Mononuclear cell (primary cell): ENCODE results near the gene NOTUM. TPM values are rescaled to one million over a fixed set of nuclear protein-coding genes. Genes with fewer than 3 reads are reported as not detected.
"Not testable (repeated sequence)": the region's sequence is repeated elsewhere in the genome, so short reads cannot be mapped to it uniquely, and the experiment has no call there.

Experiments
- H3K27me3 ChIP-seq: 2 replicates; pipeline ENCODE4 v1.6.0; 2011; ENCODE audit warnings: low read length, control low read depth; ENCODE audit not compliant: insufficient read depth
- H3K4me1 ChIP-seq: 2 replicates; pipeline ENCODE4 v1.5.1; 2011; ENCODE audit warnings: mild to moderate bottlenecking, low read length, control low read depth; ENCODE audit not compliant: insufficient read depth
- H3K4me3 ChIP-seq: 2 replicates; pipeline ENCODE4 v1.5.1; 2011; ENCODE audit warnings: mild to moderate bottlenecking, low read length, moderate library complexity
- H3K9me3 ChIP-seq: 2 replicates; pipeline ENCODE4 v1.5.1; 2011; ENCODE audit warnings: low read depth, mild to moderate bottlenecking, control low read depth, low read length
- total RNA-seq: library from RNA; depleted of rRNA; stranded (reverse); fragments of >200 nt; gene quantifications from one replicate; pipeline ENCODE4 v1.2.3, GENCODE V29; 2012

The NOTUM gene
- total RNA-seq, 1 donor, result not detected

DNA sequence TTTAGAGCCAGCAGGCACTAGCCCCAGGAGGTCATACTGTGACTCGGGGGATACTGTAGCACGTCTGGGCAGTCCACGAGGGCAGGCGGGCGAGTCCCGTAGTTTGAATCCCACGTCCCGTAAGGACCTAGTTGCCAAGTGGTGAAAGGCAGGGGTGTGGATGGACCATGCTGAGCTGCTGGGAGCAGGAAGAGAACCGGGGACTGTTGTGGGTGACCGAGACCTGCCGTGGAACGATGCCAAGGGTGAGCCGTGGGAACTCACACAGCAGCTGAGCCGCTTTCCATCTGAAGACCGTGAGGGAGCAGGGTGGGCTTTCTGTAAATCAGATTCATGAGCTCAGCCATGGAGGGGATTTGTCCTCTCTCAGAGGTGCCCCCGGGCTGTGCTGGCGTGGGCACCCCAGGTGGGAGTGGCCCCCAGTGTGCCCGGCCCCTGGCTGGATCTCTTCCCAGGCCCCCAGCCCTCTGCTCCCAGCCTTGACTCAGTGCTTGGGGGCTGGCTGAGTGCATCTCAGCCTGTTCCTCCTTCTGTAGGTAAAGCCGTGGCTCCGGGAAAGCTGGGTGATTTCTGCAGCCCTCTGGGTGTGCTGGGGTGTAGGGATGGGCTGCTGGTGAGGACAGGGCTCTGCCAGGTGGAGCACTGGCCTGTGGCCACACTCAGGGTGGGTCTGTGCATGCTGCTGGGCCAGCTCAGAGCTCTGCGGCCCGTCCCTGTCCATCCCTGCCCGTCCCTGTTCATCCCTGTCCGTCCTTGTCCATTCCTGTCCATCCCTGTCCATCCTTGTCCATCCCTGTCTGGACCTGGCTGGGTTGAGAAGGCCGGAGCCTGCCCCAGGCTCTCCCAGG lies 30.1 kb upstream of the NOTUM start:
- H3K27me3 ChIP-seq, result no peaks in the 10 kb centered on the region
- H3K4me1 ChIP-seq, result no peaks in the 10 kb centered on the region
- H3K9me3 ChIP-seq, result no peaks in the 10 kb centered on the region
- H3K4me3 ChIP-seq, result no peak overlapping the region

DNA sequence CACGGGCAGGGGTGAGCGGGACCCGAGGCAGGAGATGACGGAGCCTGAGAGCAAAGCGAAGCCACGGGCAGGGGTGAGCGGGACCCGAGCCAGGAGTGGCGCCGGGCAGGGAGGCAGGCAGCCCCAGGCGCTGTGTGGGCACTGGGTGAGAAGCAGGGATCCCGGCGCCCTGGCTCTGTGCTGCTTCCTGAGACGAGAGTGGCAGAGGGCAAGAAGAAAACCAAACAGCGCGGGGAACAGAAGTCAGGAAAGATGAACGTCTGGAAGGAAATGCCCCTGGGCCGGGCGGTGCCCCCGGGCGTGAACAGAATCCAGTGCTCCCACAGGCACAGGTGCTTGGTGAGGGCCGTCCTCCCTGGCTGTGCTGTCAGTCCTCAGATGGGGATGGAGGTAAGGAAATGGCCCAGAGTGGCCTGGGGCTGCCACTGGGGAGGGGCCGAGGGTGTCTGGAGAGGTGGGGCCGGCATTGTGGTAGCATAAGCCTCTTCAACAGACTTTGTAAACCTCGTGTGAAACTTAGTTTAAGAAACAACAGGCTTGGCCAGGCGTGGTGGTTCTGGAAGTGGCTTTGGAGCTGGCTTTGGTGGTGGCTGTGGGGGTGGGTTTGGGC lies 26.3 kb upstream of the NOTUM start:
- Histone ChIP-seq H3K4me3 (no peak overlapping the region), H3K4me1 (peaks cover 6% of the 10 kb centered on the region), H3K27me3 (no peaks in the 10 kb centered on the region), H3K9me3 (no peaks in the 10 kb centered on the region)

DNA sequence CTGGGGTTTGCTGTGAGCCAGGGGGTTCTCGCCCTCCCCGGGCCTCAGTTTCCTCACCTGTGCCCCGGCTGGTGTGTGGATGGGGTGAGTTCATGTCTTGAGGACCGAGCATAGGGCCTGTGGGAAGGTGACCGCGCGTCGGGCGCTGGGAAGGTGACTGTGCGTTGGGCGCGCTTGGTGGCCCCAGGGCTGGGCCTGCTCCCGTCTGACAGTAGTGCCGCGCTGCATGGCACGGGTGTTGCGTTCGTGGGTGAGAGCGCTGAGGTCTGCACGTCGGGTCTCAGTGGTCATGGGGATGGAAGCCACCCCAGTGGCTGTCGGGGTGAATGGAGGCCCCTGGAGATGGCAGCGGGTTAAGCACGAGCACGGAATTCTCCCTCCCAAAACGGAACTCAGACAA lies 25.6 kb upstream of the NOTUM start:
- Histone ChIP-seq H3K27me3 (no peaks in the 10 kb centered on the region), H3K4me1 (peaks cover 6% of the 10 kb centered on the region), H3K9me3 (no peaks in the 10 kb centered on the region), H3K4me3 (no peak overlapping the region)

DNA sequence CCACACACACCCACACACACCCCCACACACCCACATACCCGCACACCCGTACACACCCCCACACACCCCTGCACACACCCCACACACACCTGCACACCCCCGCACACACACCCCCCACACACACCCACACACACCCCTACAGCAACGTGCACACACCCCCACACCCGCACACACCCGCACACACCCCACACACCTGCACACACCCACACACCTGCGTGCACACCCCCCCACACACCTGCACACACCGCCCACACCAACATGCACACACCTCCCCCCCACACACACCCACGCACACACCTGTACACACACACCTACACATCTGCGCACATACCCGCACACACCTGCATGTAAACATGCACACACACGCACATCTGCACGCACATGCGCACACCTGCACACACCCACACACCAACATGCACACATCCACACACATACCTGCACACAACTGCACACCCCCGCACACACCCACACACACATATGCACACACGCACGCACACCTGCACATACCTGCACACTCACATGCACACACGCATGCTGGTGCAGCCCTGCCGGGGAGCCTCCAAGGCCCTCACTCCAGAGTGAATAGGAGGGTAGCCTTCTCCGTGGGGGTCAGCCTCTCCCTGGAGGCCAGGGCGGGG lies 23.9 kb upstream of the NOTUM start:
- no peaks in the 10 kb centered on the region for H3K27me3 ChIP-seq

GRCh38 chr17:81983639-81984373 lies 22.8 kb upstream of the NOTUM start:
- H3K9me3 ChIP-seq, result no peaks in the 10 kb centered on the region
- H3K27me3 ChIP-seq, result no peaks in the 10 kb centered on the region
- peaks cover 23% of the 10 kb centered on the region for H3K4me1 ChIP-seq
- no peak overlapping the region for H3K4me3 ChIP-seq

More for the DNA sequence above, 23.9 kb upstream of the NOTUM start:
- peaks cover 21% of the 10 kb centered on the region for H3K4me1 ChIP-seq
- no peaks in the 10 kb centered on the region for H3K9me3 ChIP-seq
- no peak overlapping the region for H3K4me3 ChIP-seq

DNA sequence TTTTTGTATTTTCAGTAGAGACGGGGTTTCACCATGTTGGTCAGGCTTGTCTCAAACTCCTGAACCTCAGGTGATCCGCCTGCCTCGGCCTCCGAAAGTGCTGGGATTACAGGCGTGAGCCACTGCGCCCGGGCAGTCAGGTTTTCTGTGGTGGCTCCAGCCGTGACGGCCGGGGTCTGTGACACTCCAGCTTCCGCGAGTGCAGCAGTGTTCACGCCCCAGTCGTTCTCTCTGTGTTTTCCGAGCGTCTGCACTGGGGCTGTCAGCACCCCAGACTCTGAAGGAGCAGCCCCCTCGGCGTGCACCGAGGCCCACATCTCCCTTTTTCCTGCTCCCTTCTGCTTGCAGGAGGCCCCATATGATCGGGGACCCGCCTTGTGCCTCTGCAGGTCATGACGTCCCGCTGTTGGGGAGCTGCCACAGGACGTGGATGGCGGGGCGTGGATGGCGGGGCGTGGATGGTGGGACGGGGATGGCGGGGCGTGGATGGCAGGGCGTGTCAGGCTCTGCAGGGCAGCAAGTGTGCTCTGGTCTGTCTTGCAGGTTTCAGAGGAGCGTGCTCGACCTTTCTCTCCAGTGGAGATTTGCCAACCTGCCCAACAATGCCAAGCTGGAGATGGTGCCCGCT lies 22.1 kb upstream of the NOTUM start:
- Histone ChIP-seq H3K9me3 (no peaks in the 10 kb centered on the region), H3K4me3 (no peak overlapping the region), H3K4me1 (peaks cover 30% of the 10 kb centered on the region), H3K27me3 (no peaks in the 10 kb centered on the region)

GRCh38 chr17:81981511-81981910 lies 20.5 kb upstream of the NOTUM start:
- peaks cover 38% of the 10 kb centered on the region for H3K4me1 ChIP-seq
- H3K4me3 ChIP-seq, H3K27me3 ChIP-seq, H3K9me3 ChIP-seq: not testable (repeated sequence)

DNA sequence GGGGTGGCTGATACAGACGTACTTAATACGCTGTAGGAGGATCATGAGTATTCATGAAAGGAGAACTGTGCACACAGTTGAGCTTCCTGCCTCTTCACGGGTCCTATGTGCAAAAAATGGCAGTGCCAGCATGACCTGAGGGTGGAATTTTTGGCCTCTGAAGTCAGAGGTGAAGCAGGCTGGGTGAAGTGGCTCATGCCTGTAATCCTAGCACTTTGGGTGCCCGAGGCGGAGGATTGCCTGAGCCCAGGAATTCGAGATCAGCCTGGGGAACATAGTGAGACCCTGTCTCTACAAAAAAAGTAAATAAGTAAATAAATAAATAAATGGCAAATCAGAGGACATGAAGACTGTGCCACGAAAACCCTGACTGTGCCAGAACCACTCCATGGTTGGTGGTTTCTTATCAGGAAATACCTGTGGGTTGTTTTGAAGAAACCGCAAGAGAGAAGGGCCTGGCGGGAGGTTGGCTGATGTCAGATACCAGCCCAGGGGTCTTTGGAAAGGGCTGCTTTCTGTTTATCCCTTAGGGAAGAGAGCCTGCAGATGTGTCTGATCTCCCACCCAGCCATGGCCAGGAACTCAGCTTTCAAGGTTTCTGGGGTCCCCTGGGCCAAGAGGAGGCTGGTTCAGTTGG lies 19.8 kb upstream of the NOTUM start:
- Histone ChIP-seq H3K4me1 (peaks cover 42% of the 10 kb centered on the region), H3K4me3 (no peak overlapping the region), H3K27me3 (no peaks in the 10 kb centered on the region), H3K9me3 (no peaks in the 10 kb centered on the region)

DNA sequence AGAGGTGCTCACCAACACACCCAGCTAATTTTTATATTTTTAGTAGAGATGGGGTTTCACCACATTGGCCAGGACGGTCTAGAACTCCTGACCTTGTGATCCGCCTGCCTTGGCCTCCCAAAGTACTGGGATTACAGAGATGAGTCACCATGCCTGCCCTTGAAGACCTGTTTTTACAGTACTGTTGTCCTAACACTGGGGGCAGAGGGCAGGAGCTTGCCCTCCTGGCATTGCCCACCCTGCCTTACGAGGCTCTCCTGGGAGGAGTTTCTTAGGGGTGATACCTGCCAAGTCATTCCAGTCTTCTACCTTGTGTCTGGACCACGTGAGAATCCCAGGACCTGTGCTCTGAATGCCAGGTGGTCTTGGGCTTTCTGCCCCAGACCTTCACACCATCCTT lies 19.1 kb upstream of the NOTUM start:
- H3K4me3 ChIP-seq, result no peak overlapping the region
- H3K4me1 ChIP-seq, result peaks cover 42% of the 10 kb centered on the region
- H3K9me3 ChIP-seq, result no peaks in the 10 kb centered on the region
- no peaks in the 10 kb centered on the region for H3K27me3 ChIP-seq

DNA sequence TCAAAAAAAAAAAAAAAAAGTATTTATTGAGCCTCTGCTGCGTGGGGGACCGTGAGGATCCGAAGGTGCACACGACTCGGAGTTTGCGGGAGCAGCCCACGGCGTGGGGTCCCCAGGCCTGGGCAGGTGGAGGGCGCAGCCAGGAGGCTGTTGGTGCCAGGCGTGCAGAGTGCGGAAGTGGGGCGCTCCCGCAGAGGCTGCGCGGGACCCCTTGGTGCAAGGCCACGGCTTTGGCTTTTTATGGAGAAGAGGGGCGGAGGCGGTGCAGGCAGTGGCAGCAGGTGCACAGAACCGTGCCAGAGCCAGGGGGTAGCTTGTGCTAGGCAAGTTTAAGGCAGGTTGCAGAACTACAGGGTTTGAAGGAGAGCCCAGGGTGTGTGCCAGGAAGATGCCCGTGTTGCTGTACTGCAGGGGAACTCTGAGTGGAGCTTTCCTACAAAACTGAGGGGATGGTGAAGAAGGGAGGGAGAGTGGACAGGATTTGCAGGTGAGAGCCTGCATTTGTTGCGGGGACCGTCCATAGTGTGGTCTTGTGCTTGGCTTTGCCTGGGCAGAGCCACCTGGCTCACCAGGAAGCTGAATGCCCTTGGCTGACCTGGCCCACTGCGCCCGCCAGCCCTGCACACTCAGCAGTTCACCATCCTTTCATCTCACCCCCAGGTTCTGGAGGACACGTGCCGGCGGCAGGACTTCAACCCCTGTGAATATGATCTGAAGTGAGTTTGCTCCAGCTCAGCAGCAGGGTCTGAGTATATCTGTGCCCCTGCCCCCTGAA lies 17.7 kb upstream of the NOTUM start:
- Histone ChIP-seq H3K4me1 (peaks cover 45% of the 10 kb centered on the region), H3K4me3 (no peak overlapping the region), H3K9me3 (no peaks in the 10 kb centered on the region), H3K27me3 (no peaks in the 10 kb centered on the region)

GRCh38 chr17:81977211-81977808 lies 16.3 kb upstream of the NOTUM start, which contains the start of gene ASPSCR1:
Gene ASPSCR1 (plus strand): TSS chr17:81977629. CDS start chr17:81977647, 18 bp downstream.
- H3K4me1 ChIP-seq, result peaks cover 40% of the 10 kb centered on the region
- H3K27me3 ChIP-seq, result no peaks in the 10 kb centered on the region
- H3K9me3 ChIP-seq, result no peaks in the 10 kb centered on the region
- peak within 1 kb of the TSS; percentile 67 for H3K4me3 ChIP-seq

DNA sequence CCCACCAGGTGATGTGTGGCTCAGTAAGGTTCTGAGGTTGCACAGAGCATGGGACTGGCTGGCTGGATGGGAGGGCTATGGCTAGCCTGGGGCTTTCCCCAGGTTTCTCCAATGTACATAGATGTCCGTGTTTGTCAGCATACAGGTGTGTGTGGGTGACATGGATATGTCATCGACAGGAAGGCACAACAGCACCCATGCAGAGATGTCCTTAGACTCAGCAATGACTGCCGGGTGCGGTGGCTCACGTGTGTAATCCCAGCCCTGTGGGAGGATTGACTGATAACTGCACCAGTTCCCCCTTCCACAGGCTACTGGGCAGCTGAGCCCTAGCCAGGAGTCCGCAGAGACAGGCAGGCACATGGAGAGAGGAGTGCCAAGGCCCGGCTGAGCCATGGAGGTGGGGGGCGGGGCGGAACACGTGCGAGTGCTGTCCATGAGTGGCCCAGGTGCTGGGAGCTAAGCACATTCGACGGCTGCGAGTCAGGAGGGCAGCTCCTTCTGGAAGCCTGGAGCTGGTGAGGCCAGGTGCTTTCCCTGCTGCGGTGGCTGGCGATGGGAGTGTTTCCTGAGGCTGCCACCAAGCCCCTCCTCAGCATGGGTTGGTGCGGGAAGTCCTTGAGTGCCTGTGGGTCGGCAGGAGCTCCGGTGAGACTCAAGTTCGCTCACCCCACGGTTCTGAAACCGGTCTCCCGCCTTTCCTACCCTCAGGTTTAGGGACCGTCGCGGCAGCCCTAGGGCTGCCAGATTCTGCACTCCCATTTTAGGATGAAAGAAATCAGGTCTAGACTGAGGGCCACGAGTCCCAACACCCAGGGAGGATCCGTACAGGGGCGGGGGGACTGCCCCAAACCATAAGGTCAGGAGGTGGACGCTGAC lies 15.6 kb upstream of the NOTUM start:
- Histone ChIP-seq H3K4me1 (peaks cover 40% of the 10 kb centered on the region), H3K9me3 (no peaks in the 10 kb centered on the region), H3K4me3 (peak overlapping the region; percentile 67), H3K27me3 (no peaks in the 10 kb centered on the region)
